Esophagus muscularis mucosa (tissue), 3 donors: ENCODE measurements around the gene C8G.

ENCODE experiments used
- CTCF ChIP-seq, 3 experiments: fragments of 200-600 bp in 2 of 3; fragments of 450-650 bp in 1 of 3; sonication (generic) in 2 of 3; IDR thresholded peaks; one replicate each; pipeline ENCODE4 v1.5.1; 2017 to 2019; ENCODE audit warnings: antibody characterized with exemption in 3 of 3, mild to moderate bottlenecking in 2 of 3, moderate library complexity in 1 of 3
- POLR2AphosphoS5 ChIP-seq, 2 donors: sonication (generic); formaldehyde crosslinking; IDR thresholded peaks; one replicate each; pipeline ENCODE4 v1.6.1; 2017; ENCODE audit warnings: antibody characterized with exemption in 2 of 2

GRCh38 chr9:136900556-136900955, 44.5 kb upstream of the C8G start:
- TF ChIP-seq POLR2AphosphoS5 (IDR thresholded peaks at IDR 0.05) (no peak), CTCF (IDR thresholded peaks at IDR 0.05) (no peak)
